GM13976 (cell line): ENCODE measurements around the gene APOBEC3H.
A peak's percentile ranks its signal among the peaks of the same experiment; 100 is the strongest.

Experiments
- DNase-seq: peaks from one replicate; pipeline ENCODE4 v3.0.0; 2012; ENCODE audit warnings: low spot score
- in situ Hi-C: fragments of 300-500 bp; cut with MboI; formaldehyde crosslinking; loops from one replicate; pipeline ENCODE4 v1.12.0; 2022; ENCODE audit warnings: low sequenced_read_pairs, mixed read lengths, inconsistent platforms; ENCODE audit not compliant: unreplicated experiment
- TF ChIP-seq, protein P1 (sequence below): IDR thresholded peaks from 2 replicates; pipeline ENCODE4 v1.5.1; 2012; ENCODE audit warnings: borderline replicate concordance, mild to moderate bottlenecking; ENCODE audit not compliant: insufficient read depth; ENCODE audit errors: extremely low read depth, missing control alignments, control extremely low read depth

APOBEC3H gene

DNA sequence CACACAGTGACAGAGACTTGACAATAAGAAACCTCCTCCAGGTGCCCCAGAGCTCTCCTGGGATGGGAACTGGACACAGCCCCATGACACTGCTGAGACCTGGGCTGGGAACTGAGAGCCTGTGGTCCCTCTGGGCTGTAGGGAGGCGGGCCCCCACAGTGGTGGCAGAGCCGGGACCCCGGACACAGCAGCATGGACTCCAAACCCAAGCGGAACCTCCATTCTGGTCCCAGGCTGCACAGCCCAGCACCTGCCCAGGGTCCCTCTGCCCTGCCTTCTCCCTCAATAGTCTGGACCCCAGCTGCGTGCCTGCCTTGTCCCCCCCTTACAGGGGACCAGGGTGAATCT lies 8.4 kb upstream of the APOBEC3H start:
- TF ChIP-seq, protein P1, sequence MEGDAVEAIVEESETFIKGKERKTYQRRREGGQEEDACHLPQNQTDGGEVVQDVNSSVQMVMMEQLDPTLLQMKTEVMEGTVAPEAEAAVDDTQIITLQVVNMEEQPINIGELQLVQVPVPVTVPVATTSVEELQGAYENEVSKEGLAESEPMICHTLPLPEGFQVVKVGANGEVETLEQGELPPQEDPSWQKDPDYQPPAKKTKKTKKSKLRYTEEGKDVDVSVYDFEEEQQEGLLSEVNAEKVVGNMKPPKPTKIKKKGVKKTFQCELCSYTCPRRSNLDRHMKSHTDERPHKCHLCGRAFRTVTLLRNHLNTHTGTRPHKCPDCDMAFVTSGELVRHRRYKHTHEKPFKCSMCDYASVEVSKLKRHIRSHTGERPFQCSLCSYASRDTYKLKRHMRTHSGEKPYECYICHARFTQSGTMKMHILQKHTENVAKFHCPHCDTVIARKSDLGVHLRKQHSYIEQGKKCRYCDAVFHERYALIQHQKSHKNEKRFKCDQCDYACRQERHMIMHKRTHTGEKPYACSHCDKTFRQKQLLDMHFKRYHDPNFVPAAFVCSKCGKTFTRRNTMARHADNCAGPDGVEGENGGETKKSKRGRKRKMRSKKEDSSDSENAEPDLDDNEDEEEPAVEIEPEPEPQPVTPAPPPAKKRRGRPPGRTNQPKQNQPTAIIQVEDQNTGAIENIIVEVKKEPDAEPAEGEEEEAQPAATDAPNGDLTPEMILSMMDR = no peak
- no peak for DNase-seq
- in situ Hi-C loops = no loop called here

DNA sequence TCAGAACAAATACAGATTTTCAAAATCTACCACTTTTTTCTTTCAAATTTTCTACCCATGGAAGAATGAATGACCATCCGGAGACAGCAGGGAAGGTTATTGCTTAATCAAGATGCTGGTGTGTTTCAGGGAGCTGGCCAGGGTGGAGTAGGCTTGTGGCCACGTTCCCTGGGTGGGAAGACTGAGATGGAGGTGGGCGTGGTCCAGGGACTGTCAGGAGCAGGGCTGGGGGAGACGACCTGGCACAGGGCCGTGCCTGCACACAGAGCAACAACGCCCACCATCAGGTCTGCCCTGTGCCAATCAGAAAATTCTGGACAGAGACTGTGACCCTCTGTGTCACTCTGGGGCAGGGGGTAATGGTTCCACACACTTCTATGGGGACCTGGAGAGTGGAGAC lies 7.1 kb upstream of the APOBEC3H start:
- no peak for DNase-seq
- in situ Hi-C loops = no loop called here
- TF ChIP-seq, protein P1 = no peak

DNA sequence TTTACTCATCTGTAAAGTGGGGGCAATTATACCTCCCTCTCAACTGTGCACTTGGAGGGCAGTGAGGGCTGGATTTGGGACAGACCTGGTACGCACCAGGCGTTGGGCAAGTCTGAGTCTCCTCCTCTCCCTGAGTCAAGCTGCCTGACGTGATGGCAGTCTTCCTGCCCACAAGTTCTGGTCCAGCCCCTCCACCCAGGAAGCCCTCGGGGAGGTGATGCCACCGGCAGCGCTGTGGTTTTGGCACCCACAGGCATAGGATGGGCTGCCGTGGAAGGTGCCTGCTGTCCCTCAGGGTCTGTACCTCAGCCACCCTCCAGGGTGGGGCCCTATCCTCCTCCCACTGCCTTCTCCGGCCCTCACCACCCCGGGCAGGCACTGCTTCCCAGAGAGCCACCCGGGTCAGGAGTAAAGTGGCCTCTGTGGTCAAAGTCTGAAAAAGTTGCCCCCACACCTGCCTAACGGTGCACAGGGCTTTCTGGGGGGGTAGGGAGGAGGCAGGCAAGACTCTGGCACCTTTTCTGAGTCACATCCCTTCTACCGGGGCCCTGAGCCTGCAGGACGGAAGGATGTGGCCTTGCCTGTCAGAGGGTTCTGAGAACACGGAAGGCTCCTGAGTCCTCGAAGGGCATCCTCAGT lies 6.5 kb upstream of the APOBEC3H start:
- in situ Hi-C loops = no loop called here
- no peak for DNase-seq
- TF ChIP-seq, protein P1 = no peak

DNA sequence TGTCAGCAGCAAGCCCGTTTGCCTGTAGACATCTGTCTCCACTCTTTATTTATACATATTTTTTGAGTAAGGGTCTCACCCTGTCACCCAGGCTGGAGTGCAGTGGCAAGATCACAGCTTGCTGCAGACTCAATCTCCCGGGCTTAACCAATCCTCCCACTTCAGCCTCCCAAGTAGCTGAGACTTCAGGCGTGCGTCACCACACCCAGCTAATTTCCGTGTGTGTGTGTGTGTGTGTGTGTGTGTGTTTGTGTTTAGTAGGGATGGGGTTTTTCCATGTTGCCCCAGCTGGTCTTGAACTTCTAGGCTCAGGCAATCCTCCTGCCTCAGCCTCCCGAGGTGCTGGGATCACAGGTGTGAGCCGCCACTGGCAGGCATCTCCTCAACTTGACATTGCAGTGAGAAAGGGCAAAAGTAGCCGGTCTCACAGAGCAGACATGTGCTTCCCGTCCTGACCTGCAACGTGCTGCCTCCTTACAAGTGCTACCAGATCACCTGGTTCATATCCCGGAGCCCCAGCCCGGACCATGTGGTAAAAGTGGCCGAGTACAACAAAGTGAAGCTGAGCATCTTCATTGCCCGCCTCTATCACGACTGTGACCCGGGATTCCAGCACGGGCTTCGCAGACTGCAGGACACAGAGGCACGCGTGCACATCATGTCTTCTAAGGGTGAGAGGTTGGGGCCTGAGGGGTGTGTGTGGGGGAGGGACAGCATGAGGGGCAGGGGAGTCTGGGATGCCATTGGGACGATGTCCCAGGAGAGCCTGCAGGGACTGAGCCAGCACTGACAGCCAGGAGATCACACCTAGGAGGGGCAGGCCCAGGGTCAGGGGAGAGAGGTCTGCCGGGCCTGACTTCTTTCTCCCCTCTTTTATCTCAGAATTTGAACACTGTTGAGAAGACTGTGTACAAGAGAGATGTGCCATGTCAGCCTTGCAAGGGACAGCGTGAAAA lies 5.6 kb upstream of the APOBEC3H start:
- TF ChIP-seq, protein P1 = no peak
- no peak for DNase-seq
- in situ Hi-C loops = no loop called here

DNA sequence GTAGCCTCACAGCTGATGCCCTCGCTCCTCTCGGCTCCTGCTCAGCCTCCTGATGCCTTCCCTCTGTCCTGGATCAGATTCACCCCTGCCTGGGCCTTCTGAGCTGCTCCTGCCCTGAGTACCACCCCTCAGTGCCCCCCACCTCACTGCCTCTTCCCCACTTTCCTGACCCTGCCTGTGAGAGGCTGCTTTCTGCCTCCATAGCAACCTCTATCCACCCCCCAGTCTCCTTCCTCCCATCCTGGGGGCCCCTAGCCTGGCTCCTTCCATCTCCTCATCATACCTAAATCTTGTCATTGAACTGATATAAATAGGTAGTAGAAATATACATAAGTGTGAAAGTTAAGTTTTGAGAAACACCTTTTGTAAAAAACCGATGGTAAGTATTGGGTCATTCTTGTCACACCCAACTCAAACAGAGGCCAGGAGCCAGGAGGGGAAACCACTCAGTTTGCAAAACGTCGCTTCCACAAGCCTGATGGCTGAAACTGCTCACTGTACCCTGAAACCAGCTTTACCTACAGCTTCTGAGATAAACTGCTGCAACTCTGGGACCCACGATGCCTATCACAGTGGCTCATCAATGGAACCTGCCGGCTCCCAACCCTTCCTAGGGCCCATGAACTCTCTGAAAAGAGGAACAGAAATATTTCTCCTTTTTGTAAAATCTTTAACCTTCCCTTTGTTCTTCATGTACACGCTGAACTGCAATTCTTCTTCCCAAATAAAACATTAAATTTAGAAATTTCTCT lies 4.8 kb upstream of the APOBEC3H start:
- in situ Hi-C loops = no loop called here
- TF ChIP-seq, protein P1 = no peak
- DNase-seq = no peak

DNA sequence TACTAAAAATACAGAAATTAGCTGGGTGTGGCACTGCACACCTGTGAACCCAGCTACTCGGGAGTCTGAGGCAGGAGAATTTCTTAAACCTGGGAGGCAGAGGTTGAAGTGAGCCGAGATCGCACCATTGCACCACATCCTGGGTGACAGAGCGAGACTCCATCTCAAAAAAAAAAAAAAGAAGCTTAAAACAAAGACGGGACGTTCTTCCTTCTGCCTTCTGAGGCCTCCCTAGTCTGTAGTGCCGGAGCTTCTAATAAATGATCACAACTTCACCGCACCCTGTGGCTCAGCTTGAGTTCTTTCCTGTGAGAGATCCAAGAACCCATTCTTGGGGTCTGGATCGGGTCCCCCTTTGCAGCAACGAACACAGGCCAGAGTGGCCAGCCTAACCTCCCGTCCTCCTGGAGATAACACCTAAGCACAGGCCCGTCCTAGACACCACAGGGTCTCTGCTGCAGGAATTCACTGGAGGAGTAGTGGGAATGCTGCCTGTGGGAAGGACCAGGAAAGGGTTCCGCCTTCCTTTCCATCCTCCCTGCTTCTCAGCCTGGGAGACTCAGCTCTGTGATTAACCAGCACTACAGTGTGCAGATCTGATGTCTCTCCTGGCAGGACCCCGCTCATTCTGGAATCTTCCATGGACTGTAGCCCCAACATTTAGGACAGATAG lies 2.2 kb upstream of the APOBEC3H start:
- peak; percentile 2 for DNase-seq
- in situ Hi-C loops = no loop called here
- TF ChIP-seq, protein P1 = no peak
